VCaP (cell line): Measurements from ENCODE around the gene BAHCC1.

Experiments used
- H3K27ac ChIP-seq: fragments of 450-650 bp; 2 replicates; pipeline ENCODE4 v1.5.1; 2017
- CTCF ChIP-seq: fragments of 450-650 bp; conservative IDR thresholded peaks from 2 replicates; pipeline ENCODE4 v1.5.1; 2017; ENCODE audit warnings: mild to moderate bottlenecking, moderate library complexity

BAHCC1 gene

DNA sequence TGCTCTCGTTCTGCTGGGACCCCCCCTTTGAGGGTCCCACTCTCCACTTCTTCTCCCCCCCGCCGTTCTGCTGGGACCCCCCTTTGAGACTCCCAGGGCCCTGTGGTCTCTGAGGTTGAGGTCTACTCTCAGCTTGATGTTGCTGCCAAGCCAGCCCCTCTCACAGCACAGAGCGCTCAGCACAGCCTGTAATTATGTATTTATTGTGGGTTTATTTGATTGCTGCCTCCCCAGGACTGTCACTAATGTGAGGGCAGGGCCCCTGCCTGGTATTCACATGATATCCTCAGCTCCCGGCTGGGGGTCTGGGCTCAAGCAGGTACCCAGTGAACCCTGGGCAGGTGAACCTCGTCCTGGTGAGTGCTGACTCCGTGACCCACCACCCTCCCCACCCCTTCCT, 81.9 kb downstream of the BAHCC1 start:
- H3K27ac ChIP-seq = no peak overlapping the region
- no peak for TF ChIP-seq CTCF

DNA sequence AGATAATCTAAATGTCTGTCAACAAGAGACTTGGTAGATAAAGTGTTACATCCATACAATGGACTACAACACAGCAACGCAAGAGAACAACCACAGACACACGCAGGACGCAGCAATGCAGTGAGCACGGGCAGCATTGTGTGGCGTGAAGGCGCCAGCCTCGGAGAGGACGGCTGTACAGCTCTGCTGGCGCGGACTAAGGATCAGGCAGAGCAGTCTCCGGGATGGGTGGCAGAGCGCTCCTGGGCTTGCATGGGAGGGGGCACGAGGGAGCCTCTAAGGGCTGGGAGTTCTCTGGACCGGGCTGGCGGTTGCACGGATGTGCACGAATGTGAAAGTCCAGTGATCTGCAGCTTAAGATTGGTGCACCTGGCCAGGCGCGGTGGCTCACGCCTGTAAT, 82.9 kb downstream of the BAHCC1 start:
- TF ChIP-seq CTCF = no peak

GRCh38 chr17:81479175-81480071, 84.2 kb downstream of the BAHCC1 start:
- no peak overlapping the region for H3K27ac ChIP-seq
- TF ChIP-seq CTCF = no peak

More for the DNA sequence above, 82.9 kb downstream of the BAHCC1 start:
- no peak overlapping the region for H3K27ac ChIP-seq

GRCh38 chr17:81480140-81481072, 85.1 kb downstream of the BAHCC1 start:
- TF ChIP-seq CTCF = no peak
- H3K27ac ChIP-seq = no peak overlapping the region

- no peak for TF ChIP-seq CTCF
These were observed 86.0 kb downstream of the BAHCC1 start for GRCh38 chr17:81481073-81481799.

DNA sequence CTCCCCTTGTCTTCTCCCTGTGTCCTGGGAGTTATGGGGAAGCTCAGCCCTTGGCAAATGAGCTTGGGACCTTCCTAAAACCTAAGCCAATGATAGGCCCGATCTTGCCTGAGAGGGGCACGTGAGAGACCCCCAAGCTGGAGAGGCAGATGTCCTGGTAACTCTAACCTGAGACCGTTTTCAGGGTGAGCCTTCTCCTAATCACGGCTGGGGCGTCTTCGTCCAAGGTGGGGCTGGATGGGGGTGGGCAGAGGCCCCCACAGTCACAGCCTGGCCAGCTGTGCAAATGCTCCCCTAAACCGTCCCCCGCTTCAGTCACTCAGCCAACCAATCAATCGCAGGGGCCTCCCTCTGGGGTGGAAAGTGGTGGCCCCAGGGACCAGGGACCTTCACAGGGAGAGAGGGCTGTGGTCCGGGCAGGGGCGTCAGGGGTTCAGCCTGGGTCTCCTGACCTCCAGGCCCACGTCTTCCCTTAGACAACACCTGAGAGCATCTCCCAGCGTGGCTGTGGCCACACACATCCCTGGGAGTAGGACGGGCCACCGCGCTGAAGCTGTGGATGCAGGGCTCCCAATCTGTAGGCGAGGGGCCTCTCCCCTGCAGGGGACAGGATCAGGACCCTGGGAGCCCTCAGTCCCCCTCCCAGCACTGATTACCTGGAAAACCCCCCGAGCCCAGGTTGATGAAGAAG, 86.7 kb downstream of the BAHCC1 start:
- no peak for TF ChIP-seq CTCF
- no peak overlapping the region for H3K27ac ChIP-seq

More at GRCh38 chr17:81481073-81481799, 86.0 kb downstream of the BAHCC1 start:
- no peak overlapping the region for H3K27ac ChIP-seq
